Right lobe of liver (tissue), 4 donors: ENCODE data around the gene XKR8.

Source experiments
- CTCF ChIP-seq, 4 donors: fragments of 200-600 bp in 3 of 4; fragments of 450-650 bp in 1 of 4; IDR thresholded peaks; one replicate each; pipeline versions ENCODE4 v1.5.1 to v1.8.0; 2016 to 2022; ENCODE audit warnings: antibody characterized with exemption in 4 of 4, mild to moderate bottlenecking in 2 of 4
- POLR2A ChIP-seq: fragments of 450-650 bp; IDR thresholded peaks from one replicate; pipeline ENCODE4 v1.6.1; 2017; ENCODE audit warnings: antibody characterized with exemption, mild to moderate bottlenecking
- donor health status: DM: no; HTN: no; CAD: no.
- donor health status: DM: no; HTN: no; CAD: no.
- donor health status: DM: no; HTN: yes; CAD: no.

DNA sequence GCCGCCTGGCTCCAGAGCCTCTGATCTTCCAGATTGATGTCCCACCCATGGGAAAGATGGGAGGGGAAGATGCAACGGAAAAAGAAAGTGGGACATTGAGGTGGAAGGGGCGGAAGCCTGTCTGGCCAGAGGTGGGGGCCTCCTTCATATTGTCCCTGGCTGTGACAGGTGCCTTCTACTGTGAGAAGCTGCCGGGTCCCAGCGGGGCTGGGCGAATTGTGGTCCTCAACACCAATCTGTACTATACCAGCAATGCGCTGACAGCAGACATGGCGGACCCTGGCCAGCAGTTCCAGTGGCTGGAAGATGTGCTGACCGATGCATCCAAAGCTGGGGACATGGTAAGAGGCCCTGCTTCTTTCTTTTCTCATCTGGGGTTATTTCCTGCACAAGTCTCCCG is 5.6 kb upstream of the XKR8 start:
- no peak for TF ChIP-seq CTCF (IDR thresholded peaks at IDR 0.05)
- no peak for TF ChIP-seq POLR2A
